ENCODE measurements around the gene NKX2-4. TPM values are rescaled to one million over a fixed set of nuclear protein-coding genes. Genes with fewer than 3 reads are reported as not detected.

NKX2-4 gene
- total RNA-seq, 4 donors from 2014 or later: not detected

GRCh38 chr20:21365771-21366170 is 31.6 kb downstream of the NKX2-4 start:
- intact Hi-C loops (cut with DNase I): no loop called here
- H3K9me3 ChIP-seq: no peaks in the 10 kb centered on the region
- no peaks in the 10 kb centered on the region for H3K4me1 ChIP-seq
- no peak for TF ChIP-seq POLR2A (IDR thresholded peaks at IDR 0.05; ENCODE audit: low read depth)
- no peak for TF ChIP-seq POLR2AphosphoS5 (IDR thresholded peaks at IDR 0.05)
- no peak for TF ChIP-seq EP300 (IDR thresholded peaks at IDR 0.05)
- no peak for TF ChIP-seq CTCF (IDR thresholded peaks at IDR 0.05)
- 95% methylated on average over 3 of the region's 3 CpGs for WGBS
- H3K27ac ChIP-seq (replicated peaks in 1 of 4): no peak overlapping the region
- DNase-seq (ENCODE audit: extremely low spot score): no peak
- H3K4me3 ChIP-seq: no peak overlapping the region
- H3K27me3 ChIP-seq: no peaks in the 10 kb centered on the region
- peaks cover 22 to 76% (median 54%) of the 10 kb centered on the region in 4 donors for H3K36me3 ChIP-seq

GRCh38 chr20:21364413-21364812 is 32.9 kb downstream of the NKX2-4 start:
- no peak overlapping the region for H3K4me3 ChIP-seq
- no peak overlapping the region for H3K27ac ChIP-seq (replicated peaks in 1 of 4)
- no peaks in the 10 kb centered on the region for H3K4me1 ChIP-seq
- no peaks in the 10 kb centered on the region for H3K27me3 ChIP-seq
- DNase-seq (ENCODE audit: extremely low spot score): no peak
- WGBS: 95% methylated on average over 6 of the region's 6 CpGs
- intact Hi-C loops (cut with DNase I): no loop called here
- peaks cover 22 to 79% (median 60%) of the 10 kb centered on the region in 4 donors for H3K36me3 ChIP-seq
- TF ChIP-seq POLR2A (IDR thresholded peaks at IDR 0.05; ENCODE audit: low read depth) (no peak), POLR2AphosphoS5 (IDR thresholded peaks at IDR 0.05) (no peak), CTCF (IDR thresholded peaks at IDR 0.05) (no peak), EP300 (IDR thresholded peaks at IDR 0.05) (no peak)
- no peaks in the 10 kb centered on the region for H3K9me3 ChIP-seq

- Histone ChIP-seq H3K27ac (replicated peaks in 1 of 4) (no peak overlapping the region), H3K9me3 (no peaks in the 10 kb centered on the region), H3K27me3 (no peaks in the 10 kb centered on the region), H3K4me3 (no peak overlapping the region), H3K36me3 (peaks cover 16 to 74% (median 64%) of the 10 kb centered on the region in 4 donors), H3K4me1 (no peaks in the 10 kb centered on the region)
- TF ChIP-seq POLR2AphosphoS5 (IDR thresholded peaks at IDR 0.05): no peak
- TF ChIP-seq CTCF (IDR thresholded peaks at IDR 0.05): no peak
- TF ChIP-seq POLR2A (IDR thresholded peaks at IDR 0.05; ENCODE audit: low read depth): no peak
- no peak for TF ChIP-seq EP300 (IDR thresholded peaks at IDR 0.05)
- intact Hi-C loops (cut with DNase I): no loop called here
- WGBS: 57% methylated on average over 2 of the region's 2 CpGs
- no peak for DNase-seq (ENCODE audit: extremely low spot score)
These were observed 36.1 kb downstream of the NKX2-4 start for GRCh38 chr20:21361266-21361665.

- peaks cover 14 to 78% (median 67%) of the 10 kb centered on the region in 4 donors for H3K36me3 ChIP-seq
- H3K27me3 ChIP-seq: no peaks in the 10 kb centered on the region
- intact Hi-C loops (cut with DNase I): no loop called here
- TF ChIP-seq CTCF (IDR thresholded peaks at IDR 0.05): no peak
- no peak for TF ChIP-seq POLR2A (IDR thresholded peaks at IDR 0.05; ENCODE audit: low read depth)
- no peak for TF ChIP-seq EP300 (IDR thresholded peaks at IDR 0.05)
- TF ChIP-seq POLR2AphosphoS5 (IDR thresholded peaks at IDR 0.05): no peak
- H3K9me3 ChIP-seq: no peaks in the 10 kb centered on the region
- 88% methylated on average over 1 of the region's 1 CpG for WGBS
- no peak overlapping the region for H3K27ac ChIP-seq (replicated peaks in 1 of 4)
- no peak overlapping the region for H3K4me3 ChIP-seq
- H3K4me1 ChIP-seq: no peaks in the 10 kb centered on the region
- no peak for DNase-seq (ENCODE audit: extremely low spot score)
These were observed 36.6 kb downstream of the NKX2-4 start for GRCh38 chr20:21360705-21361104.

- intact Hi-C loops (cut with DNase I): no loop called here
- H3K27me3 ChIP-seq: no peaks in the 10 kb centered on the region
- no peak overlapping the region for H3K27ac ChIP-seq (replicated peaks in 1 of 4)
- H3K4me1 ChIP-seq: no peaks in the 10 kb centered on the region
- no peak for TF ChIP-seq CTCF (IDR thresholded peaks at IDR 0.05)
- TF ChIP-seq POLR2A (IDR thresholded peaks at IDR 0.05; ENCODE audit: low read depth): no peak
- no peak for TF ChIP-seq POLR2AphosphoS5 (IDR thresholded peaks at IDR 0.05)
- TF ChIP-seq EP300 (IDR thresholded peaks at IDR 0.05): no peak
- no peak overlapping the region for H3K4me3 ChIP-seq
- 95% methylated on average over 5 of the region's 5 CpGs for WGBS
- no peaks in the 10 kb centered on the region for H3K9me3 ChIP-seq
- DNase-seq (ENCODE audit: extremely low spot score): no peak
- peaks cover 25 to 83% (median 64%) of the 10 kb centered on the region in 4 donors for H3K36me3 ChIP-seq
These were observed 38.6 kb downstream of the NKX2-4 start for GRCh38 chr20:21358737-21359136.

Measured in esophagus muscularis mucosa (tissue), 4 donors.